GM23338 (cell line): ENCODE measurements around the gene ITIH4. TPM values are rescaled to one million over a fixed set of nuclear protein-coding genes. Genes with fewer than 3 reads are reported as not detected.

ENCODE experiments used
- ATAC-seq: fragments of 200-7000 bp; cut with Tn5 transposase; 3 replicates; pipeline ENCODE4 v1.9.1; 2020
- DNase-seq: peaks from one replicate; pipeline ENCODE4 v3.0.0-alpha.2; 2015; ENCODE audit warnings: low spot score
- H2AFZ ChIP-seq: fragments of 200-600 bp; sonication (generic); 2 replicates; pipeline ENCODE4 v1.8.0; 2016; ENCODE audit warnings: antibody characterized with exemption, mild to moderate bottlenecking, moderate library complexity
- H3F3A ChIP-seq: fragments of 200-600 bp; sonication (generic); replicated peaks from 2 replicates; pipeline ENCODE4 v1.8.0; 2017; ENCODE audit warnings: antibody characterized with exemption, mixed run types, low read depth
- H3K27ac ChIP-seq: fragments of 200-600 bp; sonication (generic); 2 replicates; pipeline ENCODE4 v1.6.1; 2016; ENCODE audit warnings: low read depth
- H3K27me3 ChIP-seq: fragments of 200-600 bp; sonication (generic); 2 replicates; pipeline ENCODE4 v1.8.0; 2016; ENCODE audit warnings: mild to moderate bottlenecking, mixed run types, moderate library complexity; ENCODE audit not compliant: insufficient read depth
- H3K36me3 ChIP-seq: fragments of 200-600 bp; sonication (generic); 2 replicates; pipeline ENCODE4 v1.8.0; 2016; ENCODE audit warnings: mild to moderate bottlenecking; ENCODE audit not compliant: insufficient read depth
- H3K4me1 ChIP-seq: fragments of 200-600 bp; sonication (generic); 2 replicates; pipeline ENCODE4 v1.8.0; 2016; ENCODE audit warnings: mild to moderate bottlenecking, moderate library complexity; ENCODE audit not compliant: insufficient read depth
- H3K4me2 ChIP-seq: fragments of 200-600 bp; sonication (generic); 2 replicates; pipeline ENCODE4 v1.7.1; 2017; ENCODE audit warnings: mixed run types
- H3K4me3 ChIP-seq: fragments of 200-600 bp; sonication (generic); 2 replicates; pipeline ENCODE4 v1.6.1; 2016; ENCODE audit warnings: mixed run types
- H3K79me2 ChIP-seq: fragments of 200-600 bp; sonication (generic); replicated peaks from 2 replicates; pipeline ENCODE4 v1.8.0; 2017; ENCODE audit warnings: mild to moderate bottlenecking; ENCODE audit not compliant: insufficient read depth
- H3K9me2 ChIP-seq: fragments of 200-600 bp; sonication (generic); 2 replicates; pipeline ENCODE4 v1.8.0; 2017; ENCODE audit not compliant: insufficient read depth
- H4K20me1 ChIP-seq: fragments of 200-600 bp; sonication (generic); replicated peaks from 2 replicates; pipeline ENCODE4 v1.8.0; 2017; ENCODE audit warnings: mild to moderate bottlenecking; ENCODE audit not compliant: insufficient read depth
- H3K27ac Mint-ChIP-seq: 2 replicates; pipeline ENCODE4 v1.8.0; 2020; ENCODE audit warnings: inconsistent platforms, mild to moderate bottlenecking, moderate library complexity, mixed read lengths
- H3K27me3 Mint-ChIP-seq: 3 replicates; pipeline ENCODE4 v1.8.0; 2022; ENCODE audit warnings: low read depth, mild to moderate bottlenecking, moderate library complexity, mixed read lengths, inconsistent platforms; ENCODE audit not compliant: insufficient read depth, poor library complexity
- H3K36me3 Mint-ChIP-seq: 3 replicates; pipeline ENCODE4 v1.8.0; 2021; ENCODE audit warnings: low read depth, mild to moderate bottlenecking, inconsistent platforms, moderate library complexity, mixed read lengths
- H3K4me1 Mint-ChIP-seq: 3 replicates; pipeline ENCODE4 v1.8.0; 2020; ENCODE audit warnings: mild to moderate bottlenecking, inconsistent platforms, mixed read lengths
- H3K4me3 Mint-ChIP-seq: 3 replicates; pipeline ENCODE4 v1.8.0; 2021; ENCODE audit warnings: moderate library complexity, mild to moderate bottlenecking, inconsistent platforms, mixed read lengths
- H3K9me3 Mint-ChIP-seq: 3 replicates; pipeline ENCODE4 v1.8.0; 2020; ENCODE audit warnings: moderate library complexity, mild to moderate bottlenecking, inconsistent platforms, mixed read lengths
- CREB1 ChIP-seq: fragments of 250-450 bp; sonication (Bioruptor Pico); IDR thresholded peaks from 2 replicates; pipeline ENCODE4 v1.5.0; 2020; ENCODE audit warnings: low read depth, mild to moderate bottlenecking, moderate library complexity
- CTCF ChIP-seq, 2 experiments: fragments of 200-600 bp in 1 of 2; sonication (generic) in 1 of 2; conservative IDR thresholded peaks; 2 replicates each; pipeline versions ENCODE4 v1.5.1 to v1.6.1; 2016 to 2017; ENCODE audit warnings: antibody characterized with exemption in 2 of 2, low read depth in 2 of 2, mild to moderate bottlenecking in 2 of 2, moderate library complexity in 1 of 2
- EZH2 ChIP-seq: fragments of 200-600 bp; sonication (generic); IDR thresholded peaks from one replicate; pipeline ENCODE4 v1.8.0; 2017; ENCODE audit warnings: antibody characterized with exemption, mild to moderate bottlenecking, low read depth; ENCODE audit not compliant: unreplicated experiment
- EZH2phosphoT487 ChIP-seq: fragments of 200-600 bp; sonication (generic); IDR thresholded peaks from one replicate; pipeline ENCODE4 v1.8.1; 2018; ENCODE audit warnings: antibody characterized with exemption; ENCODE audit not compliant: unreplicated experiment
- NANOG ChIP-seq: IDR thresholded peaks from 2 replicates; pipeline ENCODE4 v1.6.1; 2016; ENCODE audit warnings: antibody characterized with exemption, borderline replicate concordance
- POLR2AphosphoS5 ChIP-seq: IDR thresholded peaks from 2 replicates; pipeline ENCODE4 v1.6.1; 2016; ENCODE audit warnings: antibody characterized with exemption, low read depth
- REST ChIP-seq: IDR thresholded peaks from one replicate; pipeline ENCODE4 v1.6.1; 2018; ENCODE audit warnings: antibody characterized with exemption; ENCODE audit not compliant: unreplicated experiment
- polyA plus RNA-seq: library from polyadenylated mRNA; unstranded; fragments of >200 nt; fragmentation: Nextera tagmentation; extraction: Ambion mirVana; gene quantifications from 2 replicates; pipeline ENCODE4 v1.2.1, GENCODE V29; 2016
- total RNA-seq: library from RNA; depleted of rRNA; stranded (reverse); fragments of >200 nt; shearing (Covaris generic); gene quantifications from 2 replicates; pipeline ENCODE4 v1.2.3, GENCODE V29; 2014

ITIH4 gene
- total and polyA plus RNA-seq, 2 experiments from 2014 or later, result 0.82 to 1.4 TPM

DNA sequence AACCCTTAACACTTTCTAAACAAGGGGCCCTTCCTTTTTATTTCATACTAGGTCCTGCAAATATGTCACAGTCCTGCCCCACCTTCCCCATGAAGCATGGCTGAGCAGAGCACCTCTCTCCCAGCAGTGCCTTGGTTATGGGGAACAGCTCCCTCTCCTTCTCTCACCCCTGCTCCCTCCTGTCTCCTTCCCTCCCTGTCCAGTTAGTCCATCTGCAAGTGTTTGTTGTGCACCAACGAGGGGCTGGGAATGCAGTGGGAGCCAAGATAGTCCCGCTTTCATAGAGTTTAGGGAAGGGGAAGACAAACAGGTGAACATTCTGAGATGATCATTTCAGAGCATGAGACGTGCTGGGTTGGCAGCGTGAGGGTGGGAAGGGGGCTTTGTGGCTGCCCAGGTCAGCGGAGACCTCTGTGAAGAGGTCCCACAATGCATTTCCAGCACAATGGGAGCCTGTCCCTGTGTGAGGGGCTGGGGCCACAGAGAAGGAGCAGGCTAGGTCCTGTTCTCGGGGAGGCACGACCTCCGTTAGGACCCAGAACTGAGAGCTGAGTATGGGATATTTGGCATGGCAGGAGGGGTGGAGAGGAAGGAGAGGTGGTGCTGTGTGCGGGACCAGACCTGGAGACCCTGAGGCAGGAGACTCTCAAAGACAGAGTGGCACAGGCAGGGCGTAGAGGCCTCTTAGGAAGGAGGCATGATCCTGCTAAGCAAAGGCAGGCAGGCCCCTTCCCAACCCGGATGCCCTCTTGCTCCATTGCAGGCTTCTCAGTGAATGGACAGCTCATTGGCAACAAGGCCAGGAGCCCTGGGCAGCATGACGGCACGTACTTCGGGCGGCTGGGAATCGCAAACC lies 41.4 kb downstream of the ITIH4 start:
- TF ChIP-seq CTCF (conservative IDR thresholded peaks at IDR 0.05; ENCODE audit: low read depth in 2 of 2), result no peak
- H3K9me2 ChIP-seq, result no peaks in the 10 kb centered on the region
- no peaks in the 10 kb centered on the region for H3K9me3 Mint-ChIP-seq
- H3K27me3 ChIP-seq, result no peaks in the 10 kb centered on the region
- no peak overlapping the region for H3K4me2 ChIP-seq
- no peak overlapping the region for H3K4me3 ChIP-seq
- no peaks in the 10 kb centered on the region for H3K4me1 ChIP-seq
- H3K4me3 Mint-ChIP-seq, result no peak overlapping the region
- H3K36me3 ChIP-seq, result no peaks in the 10 kb centered on the region
- H3K27ac Mint-ChIP-seq, result no peak overlapping the region
- no peak for DNase-seq
- no peaks in the 10 kb centered on the region for H3K79me2 ChIP-seq
- no peaks in the 10 kb centered on the region for H4K20me1 ChIP-seq
- no peaks in the 10 kb centered on the region; the same call in 2 of the 3 replicates for H3K36me3 Mint-ChIP-seq
- peaks cover 29% of the 10 kb centered on the region for H3K27me3 Mint-ChIP-seq
- no peaks in the 10 kb centered on the region for H3F3A ChIP-seq
- no peaks in the 10 kb centered on the region; the same call in 2 of the 3 replicates for H3K4me1 Mint-ChIP-seq
- H2AFZ ChIP-seq, result 0 out of 2 replicates have a peak overlapping the region, but pooled peaks have one; percentile 52
- no peak overlapping the region for H3K27ac ChIP-seq
- ATAC-seq, result no peak

DNA sequence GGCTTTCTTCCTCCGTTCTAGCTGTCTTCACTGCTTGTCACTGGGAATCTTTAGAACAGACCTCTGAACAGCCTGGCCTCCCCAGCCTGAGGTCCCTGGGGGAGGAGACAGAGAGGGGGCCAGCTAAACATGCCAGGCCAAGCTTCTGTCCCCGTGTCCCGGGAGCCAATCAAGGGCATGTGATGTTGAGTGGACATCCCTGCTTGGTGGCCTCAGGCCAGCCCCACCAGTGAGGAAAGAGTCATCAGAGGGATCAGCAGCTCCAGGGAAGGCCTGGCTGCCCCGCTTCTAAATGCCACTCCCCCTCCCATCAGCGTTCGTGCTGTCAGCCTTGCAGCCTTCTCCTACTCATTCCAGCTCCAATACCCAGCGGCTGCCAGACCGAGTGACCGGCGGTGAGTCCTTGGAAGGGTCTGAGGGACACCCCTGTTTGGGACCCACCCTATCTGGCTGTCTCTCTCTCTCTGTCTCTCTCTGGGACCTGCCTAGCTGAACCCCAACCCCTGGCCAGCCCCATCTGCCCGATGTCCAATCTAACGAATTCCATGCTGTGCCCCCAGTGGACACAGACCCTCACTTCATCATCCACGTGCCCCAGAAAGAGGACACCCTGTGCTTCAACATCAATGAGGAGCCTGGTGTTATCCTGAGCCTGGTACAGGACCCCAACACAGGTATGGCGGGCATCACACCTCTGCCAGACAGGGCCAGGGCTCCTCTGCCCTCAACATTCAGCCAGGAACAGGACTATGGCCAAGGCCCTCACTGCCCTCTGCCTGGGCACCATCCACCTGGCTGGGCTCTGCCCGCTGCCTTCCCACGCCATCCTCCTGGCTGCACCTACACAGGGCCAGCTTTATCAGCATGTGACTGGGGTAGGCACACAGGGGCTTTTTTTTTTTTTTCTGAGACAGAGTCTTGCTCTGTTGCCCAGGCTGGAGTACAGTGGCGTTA lies 42.5 kb downstream of the ITIH4 start:
- Mint-ChIP-seq H3K36me3 (no peaks in the 10 kb centered on the region; the same call in 2 of the 3 replicates), H3K9me3 (no peaks in the 10 kb centered on the region), H3K4me3 (no peak overlapping the region), H3K27me3 (peaks cover 28% of the 10 kb centered on the region), H3K4me1 (no peaks in the 10 kb centered on the region; the same call in 2 of the 3 replicates), H3K27ac (no peak overlapping the region)
- Histone ChIP-seq H2AFZ (no peak overlapping the region), H3K4me1 (no peaks in the 10 kb centered on the region), H3F3A (no peaks in the 10 kb centered on the region), H3K9me2 (peaks cover 6% of the 10 kb centered on the region; the same call in 1 of the 2 replicates), H3K79me2 (no peaks in the 10 kb centered on the region), H3K4me3 (no peak overlapping the region), H4K20me1 (no peaks in the 10 kb centered on the region), H3K27ac (no peak overlapping the region), H3K36me3 (no peaks in the 10 kb centered on the region), H3K4me2 (no peak overlapping the region), H3K27me3 (no peaks in the 10 kb centered on the region)
- DNase-seq (no peak), ATAC-seq (no peak)
- TF ChIP-seq REST (no peak), EZH2phosphoT487 (no peak), CREB1 (CRISPR knock-in tag) (no peak), POLR2AphosphoS5 (no peak), EZH2 (no peak), NANOG (no peak)
